Measurements from ENCODE around the gene ITGBL1.

ITGBL1 gene

GRCh38 chr13:101565317-101565716 lies 112.8 kb downstream of the ITGBL1 start:
- no peak for DNase-seq (ENCODE audit: low read depth in 2 of 2, low spot score in 1 of 2)

GRCh38 chr13:101567841-101568240 lies 115.4 kb downstream of the ITGBL1 start:
- no peak for DNase-seq (ENCODE audit: low read depth in 2 of 2, low spot score in 1 of 2)

GRCh38 chr13:101569807-101570206 lies 117.3 kb downstream of the ITGBL1 start:
- DNase-seq (ENCODE audit: low read depth in 2 of 2, low spot score in 1 of 2): no peak

- DNase-seq (ENCODE audit: low read depth in 2 of 2, low spot score in 1 of 2): no peak
These were observed 117.9 kb downstream of the ITGBL1 start for GRCh38 chr13:101570410-101570809.

GRCh38 chr13:101572456-101572855 lies 120.0 kb downstream of the ITGBL1 start:
- no peak for DNase-seq (ENCODE audit: low read depth in 2 of 2, low spot score in 1 of 2)

- no peak for DNase-seq (ENCODE audit: low read depth in 2 of 2, low spot score in 1 of 2)
These were observed 123.1 kb downstream of the ITGBL1 start for GRCh38 chr13:101575581-101575980.

- DNase-seq (ENCODE audit: low read depth in 2 of 2, low spot score in 1 of 2): no peak
These were observed 124.0 kb downstream of the ITGBL1 start for GRCh38 chr13:101576455-101576854.

- no peak for DNase-seq (ENCODE audit: low read depth in 2 of 2, low spot score in 1 of 2)
These were observed 124.5 kb downstream of the ITGBL1 start for GRCh38 chr13:101576977-101577376.

- no peak for DNase-seq (ENCODE audit: low read depth in 2 of 2, low spot score in 1 of 2)
These were observed 126.9 kb downstream of the ITGBL1 start for GRCh38 chr13:101579281-101579802.

- no peak for DNase-seq (ENCODE audit: low read depth in 2 of 2, low spot score in 1 of 2)
These were observed 131.9 kb downstream of the ITGBL1 start for GRCh38 chr13:101584331-101584730.

- DNase-seq (ENCODE audit: low read depth in 2 of 2, low spot score in 1 of 2): no peak
These were observed 138.0 kb downstream of the ITGBL1 start for GRCh38 chr13:101590479-101590878.

- no peak for DNase-seq (ENCODE audit: low read depth in 2 of 2, low spot score in 1 of 2)
These were observed 142.5 kb downstream of the ITGBL1 start for GRCh38 chr13:101594936-101595335.

- no peak for DNase-seq (ENCODE audit: low read depth in 2 of 2, low spot score in 1 of 2)
These were observed 144.3 kb downstream of the ITGBL1 start for GRCh38 chr13:101596803-101597202.

- DNase-seq (ENCODE audit: low read depth in 2 of 2, low spot score in 1 of 2): no peak
These were observed 159.3 kb downstream of the ITGBL1 start for GRCh38 chr13:101611491-101612475.

- no peak for DNase-seq (ENCODE audit: low read depth in 2 of 2, low spot score in 1 of 2)
These were observed 160.3 kb downstream of the ITGBL1 start for GRCh38 chr13:101612735-101613134.

GRCh38 chr13:101614491-101614890 lies 162.0 kb downstream of the ITGBL1 start:
- no peak for DNase-seq (ENCODE audit: low read depth in 2 of 2, low spot score in 1 of 2)

GRCh38 chr13:101618440-101619187 lies 166.1 kb downstream of the ITGBL1 start:
- DNase-seq (ENCODE audit: low read depth in 2 of 2, low spot score in 1 of 2): no peak

GRCh38 chr13:101621099-101621498 lies 168.6 kb downstream of the ITGBL1 start:
- no peak for DNase-seq (ENCODE audit: low read depth in 2 of 2, low spot score in 1 of 2)

GRCh38 chr13:101623470-101624209 lies 171.2 kb downstream of the ITGBL1 start:
- DNase-seq (ENCODE audit: low read depth in 2 of 2, low spot score in 1 of 2): no peak

GRCh38 chr13:101624210-101624922 lies 171.9 kb downstream of the ITGBL1 start:
- no peak for DNase-seq (ENCODE audit: low read depth in 2 of 2, low spot score in 1 of 2)

Data from stimulated activated CD8-positive, alpha-beta memory T cell treated with anti-CD3 and anti-CD28 coated beads, Interleukin-4, amount 100 ng/mL, for 4 hours (primary cell).